Ovary (tissue), 3 donors: ENCODE results near the gene PEX14.

Experiments used
- EP300 ChIP-seq: sonication (generic); formaldehyde crosslinking; IDR thresholded peaks from one replicate; pipeline ENCODE4 v1.6.1; 2017; ENCODE audit warnings: antibody characterized with exemption
- TF ChIP-seq, protein P1 (sequence below), 3 donors: fragments of 450-650 bp in 2 of 3; fragments of 200-600 bp in 1 of 3; IDR thresholded peaks; one replicate each; pipeline versions ENCODE4 v1.5.1 to v1.8.0; 2016 to 2022; ENCODE audit warnings: antibody characterized with exemption in 3 of 3, mild to moderate bottlenecking in 1 of 3
- donor health status: DM: no; HTN: no; CAD: no.

DNA sequence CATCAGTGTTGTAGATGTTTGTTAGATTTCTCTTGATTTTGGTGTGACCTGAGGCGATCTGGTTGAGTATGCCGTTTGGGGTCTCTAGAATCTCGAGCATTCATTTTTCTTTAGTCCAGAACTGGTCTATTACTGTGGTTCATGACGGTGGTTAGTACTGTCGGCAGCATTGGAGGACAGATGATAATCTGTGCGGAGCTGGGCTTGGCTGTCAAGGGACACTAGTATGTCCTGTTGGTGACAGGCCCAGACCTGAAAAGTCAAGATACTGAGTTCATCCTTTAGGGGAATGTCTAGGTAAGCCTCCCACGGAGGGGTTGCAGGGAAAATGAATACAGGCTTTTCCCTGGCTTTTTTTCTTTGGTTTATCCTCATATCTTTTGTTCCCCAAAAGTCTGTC is 59.8 kb downstream of the PEX14 start:
- TF ChIP-seq, protein P1, sequence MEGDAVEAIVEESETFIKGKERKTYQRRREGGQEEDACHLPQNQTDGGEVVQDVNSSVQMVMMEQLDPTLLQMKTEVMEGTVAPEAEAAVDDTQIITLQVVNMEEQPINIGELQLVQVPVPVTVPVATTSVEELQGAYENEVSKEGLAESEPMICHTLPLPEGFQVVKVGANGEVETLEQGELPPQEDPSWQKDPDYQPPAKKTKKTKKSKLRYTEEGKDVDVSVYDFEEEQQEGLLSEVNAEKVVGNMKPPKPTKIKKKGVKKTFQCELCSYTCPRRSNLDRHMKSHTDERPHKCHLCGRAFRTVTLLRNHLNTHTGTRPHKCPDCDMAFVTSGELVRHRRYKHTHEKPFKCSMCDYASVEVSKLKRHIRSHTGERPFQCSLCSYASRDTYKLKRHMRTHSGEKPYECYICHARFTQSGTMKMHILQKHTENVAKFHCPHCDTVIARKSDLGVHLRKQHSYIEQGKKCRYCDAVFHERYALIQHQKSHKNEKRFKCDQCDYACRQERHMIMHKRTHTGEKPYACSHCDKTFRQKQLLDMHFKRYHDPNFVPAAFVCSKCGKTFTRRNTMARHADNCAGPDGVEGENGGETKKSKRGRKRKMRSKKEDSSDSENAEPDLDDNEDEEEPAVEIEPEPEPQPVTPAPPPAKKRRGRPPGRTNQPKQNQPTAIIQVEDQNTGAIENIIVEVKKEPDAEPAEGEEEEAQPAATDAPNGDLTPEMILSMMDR (IDR thresholded peaks at IDR 0.05) = no peak
- no peak for TF ChIP-seq EP300
